Activated CD4-positive, alpha-beta memory T cell treated with anti-CD3 and anti-CD28 coated beads for 36 hours (primary cell): ENCODE measurements around the gene BIK. TPM values are rescaled to one million over a fixed set of nuclear protein-coding genes. Genes with fewer than 3 reads are reported as not detected.

Experiments used
- CTCF ChIA-PET: fragments of 350-600 bp; sonication (Branson Sonifier 250); formaldehyde crosslinking; loops from one replicate; lab custom pipeline; 2021; ENCODE audit warnings: antibody characterized with exemption, inconsistent platforms; lab: Charles Lee
- POLR2A ChIA-PET: fragments of 350-600 bp; sonication (Branson Sonifier 250); formaldehyde crosslinking; loops from one replicate; lab custom pipeline; 2021; ENCODE audit warnings: antibody characterized with exemption; lab: Charles Lee
- DNase-seq: peaks from one replicate; pipeline ENCODE4 v3.0.0-alpha.2; 2020
- H3K27ac Mint-ChIP-seq: one replicate; pipeline ENCODE4 v1.8.0; 2021; ENCODE audit warnings: mixed read lengths
- H3K27me3 Mint-ChIP-seq: one replicate; pipeline ENCODE4 v1.8.0; 2021; ENCODE audit warnings: mixed read lengths
- H3K36me3 Mint-ChIP-seq: one replicate; pipeline ENCODE4 v1.8.0; 2021; ENCODE audit warnings: mixed read lengths
- H3K4me1 Mint-ChIP-seq: one replicate; pipeline ENCODE4 v1.8.0; 2021; ENCODE audit warnings: low read depth, mixed read lengths
- H3K4me3 Mint-ChIP-seq: one replicate; pipeline ENCODE4 v1.8.0; 2021; ENCODE audit warnings: mild to moderate bottlenecking, mixed read lengths
- H3K9me3 Mint-ChIP-seq: one replicate; pipeline ENCODE4 v1.8.0; 2021; ENCODE audit warnings: mixed read lengths
- intact Hi-C: fragments of 100-400 bp; cut with micrococcal nuclease; formaldehyde crosslinking; loops from one replicate; pipeline ENCODE4 v1.15.1; 2023
- total RNA-seq, 2 experiments: library from RNA; stranded (reverse); gene quantifications; one replicate each; pipeline ENCODE4 v1.2.3, GENCODE V29; 2021

BIK gene
- total RNA-seq, 2 experiments from 2014 or later: 4.1 to 4.5 TPM

GRCh38 chr22:43168471-43169309 is 58.1 kb downstream of the BIK start:
- POLR2A ChIA-PET: no interaction called here
- CTCF ChIA-PET: no interaction called here
- no peak for DNase-seq
- Mint-ChIP-seq H3K4me3 (no peak overlapping the region), H3K36me3 (peaks cover 16% of the 10 kb centered on the region), H3K4me1 (no peaks in the 10 kb centered on the region), H3K9me3 (no peaks in the 10 kb centered on the region), H3K27me3 (no peaks in the 10 kb centered on the region), H3K27ac (no peak overlapping the region)
- intact Hi-C loops: no loop called here

- Mint-ChIP-seq H3K9me3 (no peaks in the 10 kb centered on the region), H3K27ac (no peak overlapping the region), H3K36me3 (peaks cover 16% of the 10 kb centered on the region), H3K27me3 (no peaks in the 10 kb centered on the region), H3K4me3 (no peak overlapping the region), H3K4me1 (no peaks in the 10 kb centered on the region)
- POLR2A ChIA-PET: interaction anchor here (0.6 kb wide), 1 partner anchor 22 kb away, joined by 4 read pairs; no protein-coding TSS in a partner anchor
- CTCF ChIA-PET: no interaction called here
- no peak for DNase-seq
- intact Hi-C loops: no loop called here
These were observed 59.0 kb downstream of the BIK start for GRCh38 chr22:43169310-43170130.

GRCh38 chr22:43170131-43170480 is 59.6 kb downstream of the BIK start:
- H3K4me3 Mint-ChIP-seq: no peak overlapping the region
- peaks cover 16% of the 10 kb centered on the region for H3K36me3 Mint-ChIP-seq
- ChIA-PET CTCF (no interaction called here), POLR2A (interaction anchor here (0.6 kb wide), 1 partner anchor 22 kb away, joined by 4 read pairs; no protein-coding TSS in a partner anchor)
- no peak for DNase-seq
- H3K27ac Mint-ChIP-seq: no peak overlapping the region
- no peaks in the 10 kb centered on the region for H3K27me3 Mint-ChIP-seq
- intact Hi-C loops: no loop called here
- H3K9me3 Mint-ChIP-seq: no peaks in the 10 kb centered on the region
- H3K4me1 Mint-ChIP-seq: no peaks in the 10 kb centered on the region

- Mint-ChIP-seq H3K27me3 (no peaks in the 10 kb centered on the region), H3K4me3 (no peak overlapping the region), H3K36me3 (peaks cover 20% of the 10 kb centered on the region), H3K4me1 (no peaks in the 10 kb centered on the region), H3K9me3 (no peaks in the 10 kb centered on the region), H3K27ac (no peak overlapping the region)
- ChIA-PET CTCF (no interaction called here), POLR2A (no interaction called here)
- no peak for DNase-seq
- intact Hi-C loops: no loop called here
These were observed 60.5 kb downstream of the BIK start for GRCh38 chr22:43171019-43171491.

GRCh38 chr22:43171607-43172006 is 61.1 kb downstream of the BIK start:
- H3K9me3 Mint-ChIP-seq: no peaks in the 10 kb centered on the region

GRCh38 chr22:43172191-43172590 is 61.6 kb downstream of the BIK start:
- Mint-ChIP-seq H3K27me3 (no peaks in the 10 kb centered on the region), H3K36me3 (peaks cover 23% of the 10 kb centered on the region), H3K4me1 (no peaks in the 10 kb centered on the region), H3K4me3 (no peak overlapping the region), H3K27ac (no peak overlapping the region), H3K9me3 (no peaks in the 10 kb centered on the region)
- intact Hi-C loops: no loop called here
- DNase-seq: no peak
- ChIA-PET CTCF (interaction anchor here (1.1 kb wide), 1 partner anchor 13 kb away, joined by 3 read pairs; no protein-coding TSS in a partner anchor), POLR2A (no interaction called here)

More at GRCh38 chr22:43171607-43172006, 61.1 kb downstream of the BIK start:
- Mint-ChIP-seq H3K4me1 (no peaks in the 10 kb centered on the region), H3K27me3 (no peaks in the 10 kb centered on the region), H3K36me3 (peaks cover 23% of the 10 kb centered on the region), H3K27ac (no peak overlapping the region), H3K4me3 (no peak overlapping the region)
- POLR2A ChIA-PET: no interaction called here
- intact Hi-C loops: no loop called here
- CTCF ChIA-PET: no interaction called here
- DNase-seq: no peak

GRCh38 chr22:43173566-43173965 is 63.0 kb downstream of the BIK start:
- no peak for DNase-seq
- H3K4me1 Mint-ChIP-seq: no peaks in the 10 kb centered on the region
- H3K9me3 Mint-ChIP-seq: peaks cover under 1% of the 10 kb centered on the region
- no peak overlapping the region for H3K4me3 Mint-ChIP-seq
- CTCF ChIA-PET: no interaction called here
- POLR2A ChIA-PET: no interaction called here
- no peaks in the 10 kb centered on the region for H3K27me3 Mint-ChIP-seq
- peaks cover 25% of the 10 kb centered on the region for H3K36me3 Mint-ChIP-seq
- intact Hi-C loops: no loop called here
- no peak overlapping the region for H3K27ac Mint-ChIP-seq

GRCh38 chr22:43173976-43174720 is 63.6 kb downstream of the BIK start:
- Mint-ChIP-seq H3K27ac (no peak overlapping the region), H3K4me1 (no peaks in the 10 kb centered on the region), H3K9me3 (peaks cover 2% of the 10 kb centered on the region), H3K27me3 (no peaks in the 10 kb centered on the region), H3K36me3 (peaks cover 31% of the 10 kb centered on the region), H3K4me3 (no peak overlapping the region)
- no peak for DNase-seq
- POLR2A ChIA-PET: no interaction called here
- CTCF ChIA-PET: no interaction called here
- intact Hi-C loops: no loop called here

- Mint-ChIP-seq H3K27me3 (no peaks in the 10 kb centered on the region), H3K4me1 (no peaks in the 10 kb centered on the region), H3K9me3 (peaks cover 2% of the 10 kb centered on the region), H3K4me3 (no peak overlapping the region), H3K27ac (no peak overlapping the region), H3K36me3 (peaks cover 39% of the 10 kb centered on the region)
- ChIA-PET POLR2A (no interaction called here), CTCF (no interaction called here)
- intact Hi-C loops: no loop called here
- no peak for DNase-seq
These were observed 64.5 kb downstream of the BIK start for GRCh38 chr22:43174941-43175531.

- no peaks in the 10 kb centered on the region for H3K4me1 Mint-ChIP-seq
- H3K36me3 Mint-ChIP-seq: peaks cover 36% of the 10 kb centered on the region
- CTCF ChIA-PET: no interaction called here
- no peak overlapping the region for H3K4me3 Mint-ChIP-seq
- no peak overlapping the region for H3K27ac Mint-ChIP-seq
- no peaks in the 10 kb centered on the region for H3K27me3 Mint-ChIP-seq
- POLR2A ChIA-PET: no interaction called here
- intact Hi-C loops: no loop called here
- H3K9me3 Mint-ChIP-seq: peaks cover 2% of the 10 kb centered on the region
- DNase-seq: no peak
These were observed 65.5 kb downstream of the BIK start for GRCh38 chr22:43176090-43176489.

- Mint-ChIP-seq H3K36me3 (peaks cover 32% of the 10 kb centered on the region), H3K4me1 (no peaks in the 10 kb centered on the region), H3K4me3 (no peak overlapping the region), H3K9me3 (peaks cover 2% of the 10 kb centered on the region), H3K27me3 (no peaks in the 10 kb centered on the region), H3K27ac (no peak overlapping the region)
- no peak for DNase-seq
- CTCF ChIA-PET: no interaction called here
- intact Hi-C loops: no loop called here
- POLR2A ChIA-PET: no interaction called here
These were observed 66.9 kb downstream of the BIK start for GRCh38 chr22:43177479-43177878.
